Measurements from ENCODE around the gene DNAJB8.

Gene DNAJB8

DNA sequence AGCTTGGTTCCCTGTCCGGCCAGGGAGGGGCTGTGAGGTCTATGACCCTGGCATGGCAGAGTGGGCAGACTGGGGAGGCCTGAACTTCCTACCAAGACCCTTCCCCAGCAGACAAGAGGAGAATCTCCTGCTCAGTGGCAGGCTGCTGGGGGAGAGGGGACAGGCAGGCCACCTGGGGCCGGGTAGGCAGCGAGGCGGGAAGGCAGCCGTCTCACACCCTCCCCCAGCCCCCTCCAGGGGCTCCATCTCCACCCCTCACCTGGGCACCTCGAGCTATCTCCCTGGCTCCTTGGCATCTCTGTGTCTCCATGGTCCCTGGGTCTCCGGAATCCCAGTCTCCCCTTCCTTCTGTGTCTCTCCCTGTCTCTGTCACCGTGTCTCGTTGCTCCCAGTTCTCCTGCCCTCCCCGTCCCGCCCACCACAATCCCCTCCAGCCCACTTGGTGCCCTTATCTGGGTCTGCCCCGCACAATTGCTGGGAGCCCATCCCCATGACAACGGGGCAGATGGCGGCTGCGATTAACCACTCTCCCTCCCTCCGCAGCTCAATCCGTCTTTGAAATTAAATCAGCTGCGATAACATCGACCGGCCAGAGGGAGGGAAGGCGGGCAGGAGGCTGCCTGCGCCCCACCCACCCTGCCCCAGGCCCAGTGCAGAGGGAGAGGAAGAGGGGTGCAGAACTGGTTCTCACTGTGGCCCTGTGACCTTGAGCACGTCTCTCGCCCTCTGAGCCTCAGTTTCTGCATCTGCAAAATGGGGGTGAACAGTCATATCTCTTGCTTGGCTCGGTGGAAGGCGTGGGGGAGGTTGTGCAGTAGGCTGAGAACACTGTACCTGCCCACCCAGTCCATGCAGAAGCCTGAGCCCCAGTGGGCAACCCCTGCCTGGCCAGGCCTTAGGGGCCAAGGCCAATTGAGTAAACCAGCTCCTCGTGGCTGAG lies 9.6 kb downstream of the DNAJB8 start:
- H3K4me3 ChIP-seq (replicated peaks; ENCODE audit: low read depth, low read length): no peak overlapping the region
- no peak for DNase-seq (ENCODE audit: extremely low read depth, low read depth)
- TF ChIP-seq, protein P1, sequence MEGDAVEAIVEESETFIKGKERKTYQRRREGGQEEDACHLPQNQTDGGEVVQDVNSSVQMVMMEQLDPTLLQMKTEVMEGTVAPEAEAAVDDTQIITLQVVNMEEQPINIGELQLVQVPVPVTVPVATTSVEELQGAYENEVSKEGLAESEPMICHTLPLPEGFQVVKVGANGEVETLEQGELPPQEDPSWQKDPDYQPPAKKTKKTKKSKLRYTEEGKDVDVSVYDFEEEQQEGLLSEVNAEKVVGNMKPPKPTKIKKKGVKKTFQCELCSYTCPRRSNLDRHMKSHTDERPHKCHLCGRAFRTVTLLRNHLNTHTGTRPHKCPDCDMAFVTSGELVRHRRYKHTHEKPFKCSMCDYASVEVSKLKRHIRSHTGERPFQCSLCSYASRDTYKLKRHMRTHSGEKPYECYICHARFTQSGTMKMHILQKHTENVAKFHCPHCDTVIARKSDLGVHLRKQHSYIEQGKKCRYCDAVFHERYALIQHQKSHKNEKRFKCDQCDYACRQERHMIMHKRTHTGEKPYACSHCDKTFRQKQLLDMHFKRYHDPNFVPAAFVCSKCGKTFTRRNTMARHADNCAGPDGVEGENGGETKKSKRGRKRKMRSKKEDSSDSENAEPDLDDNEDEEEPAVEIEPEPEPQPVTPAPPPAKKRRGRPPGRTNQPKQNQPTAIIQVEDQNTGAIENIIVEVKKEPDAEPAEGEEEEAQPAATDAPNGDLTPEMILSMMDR (IDR thresholded peaks at IDR 0.05; ENCODE audit: low read depth, low read length, missing control alignments): no peak

DNA sequence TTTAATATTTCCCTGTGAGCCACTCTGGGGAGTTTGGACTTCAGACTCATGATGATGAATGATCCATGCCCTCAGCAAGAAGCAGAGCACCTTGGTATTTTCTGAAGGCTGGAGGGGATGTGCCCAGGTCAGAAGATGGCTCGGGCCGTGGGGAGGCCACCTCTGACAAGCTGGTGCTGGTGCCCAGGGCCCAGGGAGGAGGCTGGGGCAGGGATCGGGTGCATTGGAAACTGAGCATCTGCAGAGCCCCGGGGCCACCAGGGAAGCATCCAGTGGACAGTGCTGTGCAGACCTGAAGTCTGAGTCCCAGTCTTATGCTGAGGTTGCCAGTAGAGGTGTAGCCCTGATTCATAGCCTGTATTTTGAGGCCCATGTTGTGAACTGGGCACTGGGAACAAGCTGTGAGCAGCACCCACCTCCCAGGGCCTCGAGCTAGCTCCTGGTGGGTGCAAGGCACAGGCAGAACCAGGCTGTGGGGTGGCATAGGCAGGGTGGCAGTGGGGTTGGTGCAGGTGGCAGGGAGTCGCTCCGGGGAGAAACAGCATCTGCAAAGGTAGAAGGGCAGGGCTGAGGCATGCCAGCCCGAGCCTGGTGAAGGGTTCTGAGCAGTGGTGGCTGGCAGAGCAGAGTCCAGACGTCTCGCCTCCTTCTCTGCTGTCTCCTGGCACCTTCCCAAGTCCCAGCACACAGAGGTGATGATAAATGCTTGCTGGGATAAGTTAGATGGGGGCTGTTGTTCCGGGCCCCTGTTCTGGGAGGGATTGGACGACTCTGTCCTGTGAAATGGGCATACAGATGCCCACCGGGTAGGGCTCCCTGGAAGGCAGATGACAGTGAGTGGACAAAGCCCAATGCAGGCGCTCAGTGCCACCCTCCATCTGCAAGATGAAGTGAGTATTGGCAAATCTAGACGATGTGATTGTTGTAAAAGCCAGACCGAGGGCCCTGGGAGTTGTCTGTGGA lies 10.6 kb downstream of the DNAJB8 start:
- TF ChIP-seq, protein P1 (IDR thresholded peaks at IDR 0.05; ENCODE audit: low read depth, low read length, missing control alignments): no peak
- DNase-seq (ENCODE audit: extremely low read depth, low read depth): no peak
- H3K4me3 ChIP-seq (replicated peaks; ENCODE audit: low read depth, low read length): no peak overlapping the region

DNA sequence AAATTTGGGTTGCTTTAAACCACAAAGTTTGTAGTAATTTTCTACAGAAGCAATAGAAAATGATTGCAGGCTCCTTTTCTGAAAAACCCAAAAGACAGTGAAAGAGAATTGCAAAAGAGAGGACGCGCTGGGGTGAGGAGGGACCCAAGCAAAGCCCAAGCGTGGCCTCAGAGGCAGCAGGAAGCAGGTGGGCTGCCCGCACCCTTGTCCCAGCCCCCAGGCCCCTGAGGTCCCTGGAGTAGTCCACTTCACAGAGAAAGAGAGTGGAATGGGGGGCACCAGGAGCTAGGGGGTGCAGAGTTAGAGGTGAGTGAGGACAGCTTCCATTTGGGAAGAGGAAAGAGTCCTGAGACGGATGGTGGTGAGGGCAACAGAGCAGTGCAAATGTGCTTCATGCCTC lies 11.6 kb downstream of the DNAJB8 start:
- TF ChIP-seq, protein P1 (IDR thresholded peaks at IDR 0.05; ENCODE audit: low read depth, low read length, missing control alignments): no peak
- no peak for DNase-seq (ENCODE audit: extremely low read depth, low read depth)
- H3K4me3 ChIP-seq (replicated peaks; ENCODE audit: low read depth, low read length): no peak overlapping the region

DNA sequence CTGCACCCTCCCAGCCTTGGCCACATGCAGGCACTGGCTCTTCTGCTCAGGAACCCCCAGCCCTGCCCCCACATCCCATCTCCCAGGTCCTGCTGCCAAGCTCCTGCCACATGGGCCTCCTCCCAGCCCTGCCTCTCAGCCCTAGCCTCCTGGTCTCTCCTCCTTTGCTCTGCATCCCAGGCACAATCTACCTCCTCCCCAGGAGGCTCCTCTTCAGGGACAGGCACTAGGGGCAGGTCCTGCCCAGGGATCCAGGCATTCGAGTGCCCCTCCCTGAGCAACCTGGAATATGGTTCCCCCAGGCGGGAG lies 12.4 kb downstream of the DNAJB8 start:
- no peak for DNase-seq (ENCODE audit: extremely low read depth, low read depth)
- TF ChIP-seq, protein P1 (IDR thresholded peaks at IDR 0.05; ENCODE audit: low read depth, low read length, missing control alignments): no peak
- no peak overlapping the region for H3K4me3 ChIP-seq (replicated peaks; ENCODE audit: low read depth, low read length)

DNA sequence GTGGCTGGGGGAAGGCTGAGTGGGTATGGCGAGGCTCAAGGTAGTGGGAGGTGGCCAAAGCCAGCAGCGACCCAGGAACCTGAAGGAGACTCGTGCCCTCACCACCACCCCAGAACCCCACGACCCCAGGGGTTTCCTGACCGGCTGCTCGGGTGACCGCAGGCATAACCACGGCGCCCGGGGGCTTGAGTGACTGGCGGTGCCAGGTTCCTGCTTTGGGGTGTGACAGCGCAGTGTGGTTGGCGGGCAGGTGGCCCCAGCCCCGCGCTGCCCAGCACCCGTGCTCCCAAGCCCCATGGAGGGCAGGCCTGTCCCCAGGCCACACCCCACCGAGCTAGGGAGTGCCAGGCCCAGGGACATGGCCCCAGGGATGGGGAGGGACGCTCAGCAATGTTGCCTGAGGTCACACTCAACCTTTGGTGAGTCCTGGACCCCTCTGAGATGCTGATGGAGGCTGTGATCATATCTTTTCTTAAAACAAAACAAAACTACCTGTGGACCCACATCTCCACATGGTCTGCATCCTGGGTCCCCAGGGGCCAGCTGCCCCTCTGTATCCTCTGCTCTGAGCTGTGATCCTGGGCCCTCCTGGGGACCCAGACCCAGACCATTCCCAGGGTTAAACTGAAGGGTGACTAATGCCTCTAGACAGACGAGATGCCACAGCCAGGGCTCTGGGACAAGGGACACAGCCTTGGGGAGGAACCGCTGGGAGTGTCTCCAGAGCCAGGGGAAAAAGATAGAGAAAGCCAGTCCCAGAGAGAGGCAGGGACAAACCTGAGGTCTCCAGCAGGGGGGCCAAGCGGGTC lies 13.0 kb downstream of the DNAJB8 start:
- H3K4me3 ChIP-seq (replicated peaks; ENCODE audit: low read depth, low read length): no peak overlapping the region
- TF ChIP-seq, protein P1 (IDR thresholded peaks at IDR 0.05; ENCODE audit: low read depth, low read length, missing control alignments): no peak
- no peak for DNase-seq (ENCODE audit: extremely low read depth, low read depth)

DNA sequence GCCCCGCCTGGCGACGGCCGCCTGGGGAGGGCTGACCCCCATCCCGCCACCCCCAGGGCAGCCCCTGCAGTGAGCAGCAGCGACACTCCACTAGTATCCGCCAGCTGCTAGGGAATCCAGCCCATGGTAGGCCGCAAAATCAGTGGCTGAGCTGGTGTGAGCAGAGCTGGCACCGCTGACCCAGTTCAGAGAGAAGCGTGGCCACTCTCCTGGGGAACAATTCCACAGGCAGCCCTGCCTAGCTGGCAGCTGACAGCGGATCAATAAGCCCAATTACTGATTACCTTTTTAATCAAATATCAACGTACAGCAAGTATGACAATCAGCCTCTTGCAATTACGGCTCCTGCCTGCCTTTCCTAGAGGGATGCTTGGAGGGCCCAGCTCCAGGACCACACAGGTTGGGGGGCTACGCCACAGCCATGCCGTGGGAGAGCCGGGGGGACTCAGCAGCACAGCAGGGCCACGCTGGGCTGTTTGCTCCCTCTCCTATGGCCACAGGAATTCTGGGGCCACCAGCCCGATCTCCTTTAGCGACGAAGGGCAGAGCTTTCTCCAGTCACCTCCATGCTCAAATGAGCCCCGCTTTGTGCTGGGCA lies 13.9 kb downstream of the DNAJB8 start:
- H3K4me3 ChIP-seq (replicated peaks; ENCODE audit: low read depth, low read length): no peak overlapping the region
- DNase-seq (ENCODE audit: extremely low read depth, low read depth): no peak
- TF ChIP-seq, protein P1 (IDR thresholded peaks at IDR 0.05; ENCODE audit: low read depth, low read length, missing control alignments): no peak

Data from HFF-Myc (cell line).